ENCODE results near the gene SHROOM2.
A peak's percentile ranks its signal among the peaks of the same experiment; 100 is the strongest.

Gene SHROOM2

GRCh38 chrX:9866633-9867032 is 80.4 kb downstream of the SHROOM2 start:
- DNase-seq: no peak

- DNase-seq: no peak
Measured at GRCh38 chrX:9867226-9867625, 81.0 kb downstream of the SHROOM2 start.

- DNase-seq: no peak
Measured at GRCh38 chrX:9867753-9868152, 81.5 kb downstream of the SHROOM2 start.

DNA sequence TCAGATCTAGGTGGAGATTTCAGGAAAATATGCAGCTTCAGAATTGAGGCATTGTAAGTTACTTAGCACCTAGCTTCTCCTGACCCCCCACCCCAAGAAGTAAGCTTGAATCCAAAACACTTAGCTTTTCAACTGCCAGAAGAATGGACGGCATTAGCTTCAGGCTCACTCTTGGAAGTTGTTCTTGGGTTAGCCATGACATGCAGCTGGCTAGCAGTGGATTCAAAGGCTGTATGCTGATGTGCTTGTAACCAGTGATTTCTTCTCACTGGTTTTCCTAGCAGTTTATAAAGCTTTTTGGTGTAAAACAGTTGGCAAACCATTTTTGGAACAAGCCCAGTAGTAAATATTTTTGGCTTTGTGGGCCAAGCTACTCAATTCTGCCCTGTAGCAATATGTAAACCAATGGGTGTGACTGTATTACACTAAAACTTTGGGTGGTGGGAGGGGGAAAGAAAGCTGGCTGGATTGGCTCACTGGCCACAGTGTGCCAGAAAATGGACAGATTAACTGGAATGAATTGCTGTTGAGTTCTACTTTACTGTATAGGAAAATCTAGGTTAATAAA is 85.6 kb downstream of the SHROOM2 start:
- no peak for DNase-seq

- no peak for DNase-seq
Measured at GRCh38 chrX:9873360-9873759, 87.1 kb downstream of the SHROOM2 start.

- peak; percentile 10 to 19 for DNase-seq
Measured at GRCh38 chrX:9873952-9874351, 87.7 kb downstream of the SHROOM2 start.

DNA sequence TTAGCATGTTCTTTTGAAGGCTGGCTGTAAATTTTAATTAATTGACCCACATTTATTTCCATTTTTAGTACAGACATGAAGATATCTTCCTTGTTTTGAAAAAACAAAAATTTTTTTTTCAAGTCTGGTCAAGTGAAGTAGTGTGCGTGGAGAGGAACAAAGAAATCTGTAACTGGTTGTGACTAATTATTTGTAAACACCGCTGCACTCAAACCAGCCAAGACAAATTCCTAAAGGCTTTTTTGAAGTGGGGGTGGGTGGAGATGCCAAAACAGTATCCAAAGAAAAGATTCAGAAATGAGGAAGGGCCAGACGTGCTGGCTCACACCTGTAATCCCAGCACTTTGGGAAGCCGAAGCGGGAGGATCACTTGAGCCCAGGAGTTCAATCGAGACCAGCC is 88.3 kb downstream of the SHROOM2 start:
- DNase-seq: no peak

DNA sequence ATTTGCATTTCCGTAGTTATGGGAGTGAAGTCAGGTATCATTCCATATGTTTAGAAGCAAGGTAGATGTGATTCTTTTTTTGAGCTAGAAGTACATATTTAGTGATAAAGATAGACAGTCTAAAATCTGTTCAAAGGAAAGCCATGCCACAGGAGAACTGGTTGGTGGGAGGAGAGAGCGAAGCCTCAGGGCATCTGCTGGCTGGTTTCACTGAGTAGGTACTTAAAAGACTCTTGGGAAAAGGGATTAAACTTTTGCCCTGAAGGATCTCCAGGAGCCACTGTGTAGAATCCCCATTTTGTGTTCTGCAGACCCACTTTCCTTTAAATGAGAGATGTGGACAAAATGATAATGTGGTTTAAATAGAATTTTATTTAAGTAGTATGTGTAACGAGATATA is 89.6 kb downstream of the SHROOM2 start:
- DNase-seq: no peak

- DNase-seq: no peak
Measured at GRCh38 chrX:9876201-9876600, 90.0 kb downstream of the SHROOM2 start.

DNA sequence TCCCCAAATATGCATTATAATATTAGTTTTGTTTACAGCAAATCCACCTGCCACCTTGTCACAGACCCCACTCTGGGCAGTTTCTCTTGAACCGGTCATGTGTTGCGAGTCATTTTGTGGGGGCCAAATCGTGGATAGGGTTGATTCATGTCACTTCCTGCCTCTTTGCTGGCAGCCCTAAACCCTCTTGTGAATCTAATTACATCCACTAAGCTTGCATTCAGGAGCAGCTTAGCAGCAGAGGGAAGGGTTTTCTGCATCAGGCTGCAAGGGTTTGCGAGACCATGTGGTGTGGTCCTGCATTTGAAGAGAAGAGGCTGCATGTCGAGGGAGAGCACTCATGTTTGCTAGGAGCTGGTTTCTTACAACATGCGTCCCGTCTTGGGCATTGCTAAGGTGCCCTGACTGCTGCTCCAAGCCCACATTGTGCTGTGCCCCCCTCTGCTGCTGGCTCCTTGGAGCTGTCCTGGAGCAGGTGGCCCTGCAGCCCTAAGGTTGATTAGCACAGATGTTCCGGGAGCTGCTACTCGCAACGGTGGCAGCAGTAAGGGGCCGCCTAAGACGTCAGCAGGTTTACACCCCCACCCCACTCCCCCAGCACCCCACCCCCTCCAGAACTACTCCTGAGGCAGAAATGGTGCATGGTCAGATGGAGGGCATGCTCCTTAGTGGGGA is 92.1 kb downstream of the SHROOM2 start:
- DNase-seq: no peak

GRCh38 chrX:9880237-9880636 is 94.0 kb downstream of the SHROOM2 start:
- no peak for DNase-seq

DNA sequence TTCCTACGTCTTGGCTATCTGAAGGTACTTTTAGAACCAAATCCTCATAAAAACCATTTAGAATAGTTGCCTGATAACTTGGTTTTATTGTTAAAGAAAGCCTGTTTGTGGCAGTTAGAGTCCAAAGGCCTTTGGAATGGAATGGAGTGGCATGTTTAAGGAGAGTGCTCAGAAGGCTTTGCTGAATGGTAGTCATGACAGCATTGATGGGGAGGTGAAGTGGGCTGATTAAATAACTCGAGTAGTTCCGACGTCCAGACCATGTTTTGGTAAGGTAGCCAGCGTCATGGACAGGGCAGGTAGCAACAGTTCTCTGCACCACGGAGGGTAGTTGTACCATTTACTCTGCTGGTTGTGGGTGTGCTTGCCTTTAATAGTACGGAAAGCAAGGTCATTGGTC is 94.6 kb downstream of the SHROOM2 start:
- DNase-seq: no peak

- DNase-seq: no peak
Measured at GRCh38 chrX:9882669-9883446, 96.6 kb downstream of the SHROOM2 start.

DNA sequence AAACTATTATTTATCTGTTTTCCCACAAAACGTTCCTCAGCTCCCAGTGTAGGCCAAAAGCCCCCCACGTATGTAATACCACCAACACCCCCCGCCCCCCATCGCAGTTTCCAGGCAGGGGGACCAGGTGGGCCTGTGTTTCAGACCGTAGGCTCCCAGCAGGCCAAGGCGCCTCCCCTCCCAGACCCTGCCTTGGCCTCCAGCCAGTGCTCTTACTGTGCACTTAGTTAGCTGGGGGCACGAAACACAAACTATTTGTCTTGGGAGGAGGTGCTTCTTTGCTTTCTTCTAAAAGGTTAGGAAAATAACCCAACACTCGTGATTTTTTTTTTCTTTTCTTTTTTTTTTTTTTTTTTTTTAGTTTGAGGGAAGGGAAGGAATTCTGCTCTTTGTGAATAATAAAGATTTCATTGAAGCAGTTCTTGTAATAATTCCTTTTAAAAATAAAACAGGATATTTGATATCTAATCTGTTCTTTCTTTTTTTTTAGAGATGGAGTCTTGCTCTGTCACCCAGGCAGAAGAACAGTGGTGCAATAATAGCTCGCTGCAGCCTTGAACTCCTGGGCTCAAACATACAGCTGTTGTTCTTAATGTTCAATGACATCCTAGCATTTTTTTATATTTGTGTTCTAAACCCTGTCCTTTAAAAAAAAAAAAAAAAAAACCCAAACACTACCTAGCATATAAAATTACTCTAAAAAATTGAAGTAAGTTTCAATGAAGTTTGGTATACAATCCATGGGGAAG is 98.0 kb downstream of the SHROOM2 start:
- no peak for DNase-seq

- peak; percentile 52 to 59 for DNase-seq
Measured at GRCh38 chrX:9885150-9885549, 98.9 kb downstream of the SHROOM2 start.

DNA sequence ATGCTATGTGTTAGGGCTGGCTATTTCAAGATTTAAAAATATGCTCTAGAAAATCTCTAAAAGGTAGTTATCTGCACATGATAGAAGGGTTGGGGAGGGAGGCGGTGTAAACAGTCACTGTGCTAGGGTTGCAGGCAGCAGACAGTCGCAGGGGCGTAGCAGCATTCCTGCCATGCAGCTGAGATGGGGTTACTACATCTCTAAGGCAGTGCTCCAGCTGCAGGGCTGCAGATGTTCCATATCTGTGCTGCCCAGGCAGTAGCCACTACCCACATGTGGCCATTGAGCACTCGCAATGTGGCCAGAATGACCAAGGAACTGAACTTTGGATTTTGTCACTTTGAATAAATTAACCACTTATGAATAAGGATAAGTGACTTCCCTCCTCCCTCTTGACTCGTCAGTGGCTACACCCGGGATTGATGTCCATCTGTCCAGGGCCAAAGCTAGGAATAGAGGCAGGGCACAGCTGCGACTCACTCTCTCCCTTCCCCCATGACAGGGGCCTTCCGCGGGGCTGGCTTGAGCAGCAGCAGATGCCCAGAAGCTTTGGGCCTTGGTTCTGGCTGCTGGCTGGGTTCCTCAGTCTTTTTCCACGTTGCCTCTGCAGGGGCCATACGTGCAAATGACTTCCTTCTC is 101.5 kb downstream of the SHROOM2 start:
- DNase-seq: no peak

- no peak for DNase-seq
Measured at GRCh38 chrX:9888953-9889470, 102.8 kb downstream of the SHROOM2 start.

DNA sequence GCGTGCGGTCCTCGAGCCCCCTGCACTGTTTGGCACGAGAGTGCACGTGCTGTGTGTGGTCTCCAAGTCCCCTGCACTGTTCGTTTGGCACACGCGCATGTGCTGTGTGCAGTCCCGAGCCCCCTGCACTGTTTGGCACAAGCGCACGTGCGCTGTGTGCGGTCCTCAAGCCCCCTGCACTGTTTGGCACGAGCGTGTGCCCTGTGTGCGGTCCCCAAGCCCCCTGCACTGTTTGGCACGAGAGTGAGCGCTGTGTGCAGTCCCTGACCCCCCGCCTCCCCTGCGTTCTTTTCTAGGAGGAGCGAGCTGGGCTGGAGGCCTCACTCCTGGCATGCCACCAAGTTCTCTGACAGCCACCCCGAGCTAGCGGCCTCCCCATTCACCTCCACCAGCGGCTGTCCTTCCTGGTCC is 104.5 kb downstream of the SHROOM2 start:
- no peak for DNase-seq

- DNase-seq: no peak
Measured at GRCh38 chrX:9895225-9895912, 109.1 kb downstream of the SHROOM2 start.

- no peak for DNase-seq
Measured at GRCh38 chrX:9897761-9898161, 111.5 kb downstream of the SHROOM2 start.

DNA sequence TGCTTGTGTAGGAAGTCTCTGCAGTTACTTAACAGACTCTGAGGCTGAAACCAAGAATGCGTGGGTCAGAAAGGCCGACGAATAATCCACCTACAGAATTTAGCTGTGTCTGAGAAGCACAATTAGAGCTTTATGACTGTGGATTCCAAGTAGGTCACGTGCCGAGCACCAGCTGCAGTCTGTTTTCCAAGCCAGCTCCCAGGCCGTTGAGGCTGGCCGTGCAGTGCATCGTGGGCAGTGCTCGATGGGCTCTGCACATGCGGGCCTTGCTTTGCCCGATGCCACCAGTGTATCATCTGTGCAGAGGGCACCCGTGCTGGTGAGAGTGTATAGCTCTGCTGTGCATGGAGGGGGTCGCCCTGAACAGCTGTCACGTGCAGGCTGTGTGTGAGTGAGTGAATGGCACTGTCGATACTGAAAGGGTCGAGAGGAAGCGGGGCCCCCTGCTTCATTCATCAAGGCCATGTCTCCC is 113.4 kb downstream of the SHROOM2 start:
- peak; percentile 67 to 70 for DNase-seq

DNA sequence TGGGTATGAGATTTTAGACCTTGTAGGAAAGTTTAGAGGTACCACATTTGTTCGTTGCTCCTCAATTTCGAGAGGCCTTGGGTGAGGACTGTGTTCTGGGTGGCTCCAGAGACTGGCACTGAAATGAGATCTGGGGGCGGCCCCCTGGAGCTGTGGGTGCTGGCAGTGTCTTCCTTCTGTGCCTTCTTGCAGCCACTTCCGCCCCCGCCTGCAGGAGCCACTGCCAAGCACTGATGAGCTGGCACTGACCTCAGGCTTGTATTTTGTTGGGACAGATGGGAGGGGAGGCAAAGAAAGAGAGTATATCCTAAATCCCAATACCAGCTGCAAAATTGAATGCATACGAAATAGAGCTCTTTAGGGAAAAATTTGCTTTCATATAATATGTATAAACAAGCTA is 116.4 kb downstream of the SHROOM2 start:
- peak in 1 of 2 donors; percentile 34 for DNase-seq

All from hippocampal formation (tissue), 2 donors.